Activated T-helper 17 cell treated with anti-CD3 and anti-CD28 coated beads, Interleukin-2, amount 50 U/mL, for 72 hours (primary cell): ENCODE data around the gene CPXM1. TPM values are rescaled to one million over a fixed set of nuclear protein-coding genes. Genes with fewer than 3 reads are reported as not detected.

ENCODE experiments used
- ATAC-seq: fragments of 150-1000 bp; cut with Tn5 transposase; replicated peaks from 2 replicates; pipeline ENCODE4 v1.10.0; 2021; ENCODE audit warnings: mild to moderate bottlenecking, moderate library complexity
- H3K27ac Mint-ChIP-seq: one replicate; pipeline ENCODE4 v1.8.0; 2022; ENCODE audit warnings: mixed read lengths
- H3K27me3 Mint-ChIP-seq: one replicate; pipeline ENCODE4 v1.8.0; 2022; ENCODE audit warnings: mixed read lengths
- H3K36me3 Mint-ChIP-seq: one replicate; pipeline ENCODE4 v1.8.0; 2022; ENCODE audit warnings: low read depth, mild to moderate bottlenecking, mixed read lengths
- H3K4me1 Mint-ChIP-seq: one replicate; pipeline ENCODE4 v1.8.0; 2022; ENCODE audit warnings: mixed read lengths
- H3K4me3 Mint-ChIP-seq: one replicate; pipeline ENCODE4 v1.8.0; 2022; ENCODE audit warnings: mild to moderate bottlenecking, mixed read lengths
- H3K9me3 Mint-ChIP-seq: one replicate; pipeline ENCODE4 v1.8.0; 2022; ENCODE audit warnings: mixed read lengths
- total RNA-seq, 2 donors: library from RNA; stranded (reverse); gene quantifications; one replicate each; pipeline ENCODE4 v1.2.3, GENCODE V29; 2022

The CPXM1 gene
- total RNA-seq, 2 donors from 2014 or later: 0.63 to 0.69 TPM

DNA sequence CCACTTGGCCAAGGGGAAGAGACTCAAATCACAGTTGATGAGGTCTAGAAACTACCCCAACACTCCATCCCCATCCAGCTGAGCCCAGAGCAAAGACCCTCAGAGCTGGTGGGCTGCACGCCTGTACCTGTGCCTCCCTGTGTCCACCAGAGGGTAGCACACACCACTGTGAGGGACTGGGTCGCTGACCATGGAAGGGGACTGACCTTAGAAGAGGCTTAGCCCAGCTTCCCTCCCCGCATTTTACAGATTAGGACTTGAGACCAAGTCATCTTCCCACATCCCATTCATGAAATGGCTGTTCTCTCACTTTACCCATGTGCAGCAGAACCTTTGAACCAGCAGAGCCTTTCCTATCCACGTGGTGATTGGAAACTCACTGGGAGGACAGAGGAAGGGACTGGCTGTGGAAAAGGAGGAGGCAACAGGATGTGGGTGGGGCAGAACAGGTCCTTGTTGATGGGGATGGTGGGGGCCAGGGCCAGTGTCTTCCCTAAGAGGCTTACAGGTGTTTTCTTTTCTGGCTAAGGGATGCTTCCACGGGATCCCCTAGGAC lies 44.3 kb downstream of the CPXM1 start:
- H3K9me3 Mint-ChIP-seq: no peaks in the 10 kb centered on the region
- no peaks in the 10 kb centered on the region for H3K36me3 Mint-ChIP-seq

DNA sequence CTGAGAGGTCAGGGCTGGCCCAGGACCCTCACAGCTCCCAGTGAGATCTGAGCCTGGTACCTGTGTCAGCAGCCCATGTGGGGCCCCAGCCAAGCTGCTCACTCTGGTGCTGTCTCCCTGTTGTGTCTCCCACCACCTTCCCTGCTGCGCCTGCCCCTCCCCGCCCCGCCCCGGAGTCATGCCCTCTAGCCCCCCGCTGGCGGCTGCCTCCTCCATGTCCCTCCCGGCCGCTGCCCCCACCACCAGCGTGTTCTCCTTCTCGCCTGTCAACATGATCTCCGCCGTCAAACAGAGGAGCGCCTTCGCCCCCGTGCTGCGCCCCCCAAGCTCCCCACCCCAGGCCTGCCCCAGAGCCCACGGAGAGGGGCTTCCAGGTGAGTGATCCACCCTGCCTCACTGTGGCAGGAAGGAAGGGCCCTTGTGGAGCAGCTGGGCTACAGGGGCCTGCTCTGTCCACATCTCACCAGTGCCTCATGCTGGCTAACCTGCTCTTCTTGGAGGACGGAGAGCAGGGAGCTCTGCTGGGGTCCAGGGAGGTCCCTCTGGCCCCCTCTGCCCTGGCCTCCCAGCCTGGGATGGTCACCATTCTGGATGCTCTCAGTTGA lies 44.9 kb downstream of the CPXM1 start:
- peaks cover 14% of the 10 kb centered on the region for H3K27me3 Mint-ChIP-seq

More for the DNA sequence above, 44.3 kb downstream of the CPXM1 start:
- no peak overlapping the region for H3K27ac Mint-ChIP-seq
- no peak overlapping the region for H3K4me3 Mint-ChIP-seq
- peaks cover 13% of the 10 kb centered on the region for H3K27me3 Mint-ChIP-seq
- peaks cover 16% of the 10 kb centered on the region for H3K4me1 Mint-ChIP-seq
- ATAC-seq: no peak

DNA sequence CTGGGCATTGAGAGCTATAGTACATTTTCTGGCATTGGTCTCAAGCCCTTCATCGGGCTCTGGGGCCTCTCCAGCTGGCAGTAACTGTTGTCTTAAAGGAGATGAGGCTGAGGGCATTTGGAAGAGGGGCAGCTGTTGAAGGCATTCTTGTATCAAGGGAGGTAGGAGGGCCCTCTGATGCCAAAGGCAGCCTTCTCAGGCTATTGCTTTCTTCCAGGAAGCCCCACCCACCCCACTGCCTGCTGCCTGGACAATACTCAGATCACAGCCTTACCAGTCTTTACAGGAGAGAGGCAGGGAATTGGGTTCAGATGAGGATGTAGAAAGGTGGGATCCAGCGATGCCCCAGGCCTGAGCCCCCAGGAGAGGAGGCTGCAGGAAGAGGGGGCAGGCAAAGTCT lies 46.0 kb downstream of the CPXM1 start:
- Mint-ChIP-seq H3K9me3 (no peaks in the 10 kb centered on the region), H3K27me3 (peaks cover 21% of the 10 kb centered on the region), H3K27ac (no peak overlapping the region), H3K4me1 (peaks cover 23% of the 10 kb centered on the region), H3K4me3 (no peak overlapping the region), H3K36me3 (no peaks in the 10 kb centered on the region)
- ATAC-seq: no peak

More for the DNA sequence above, 44.9 kb downstream of the CPXM1 start:
- ATAC-seq: no peak
- H3K36me3 Mint-ChIP-seq: no peaks in the 10 kb centered on the region
- H3K27ac Mint-ChIP-seq: no peak overlapping the region
- H3K4me3 Mint-ChIP-seq: no peak overlapping the region
- H3K9me3 Mint-ChIP-seq: no peaks in the 10 kb centered on the region
- peaks cover 18% of the 10 kb centered on the region for H3K4me1 Mint-ChIP-seq

DNA sequence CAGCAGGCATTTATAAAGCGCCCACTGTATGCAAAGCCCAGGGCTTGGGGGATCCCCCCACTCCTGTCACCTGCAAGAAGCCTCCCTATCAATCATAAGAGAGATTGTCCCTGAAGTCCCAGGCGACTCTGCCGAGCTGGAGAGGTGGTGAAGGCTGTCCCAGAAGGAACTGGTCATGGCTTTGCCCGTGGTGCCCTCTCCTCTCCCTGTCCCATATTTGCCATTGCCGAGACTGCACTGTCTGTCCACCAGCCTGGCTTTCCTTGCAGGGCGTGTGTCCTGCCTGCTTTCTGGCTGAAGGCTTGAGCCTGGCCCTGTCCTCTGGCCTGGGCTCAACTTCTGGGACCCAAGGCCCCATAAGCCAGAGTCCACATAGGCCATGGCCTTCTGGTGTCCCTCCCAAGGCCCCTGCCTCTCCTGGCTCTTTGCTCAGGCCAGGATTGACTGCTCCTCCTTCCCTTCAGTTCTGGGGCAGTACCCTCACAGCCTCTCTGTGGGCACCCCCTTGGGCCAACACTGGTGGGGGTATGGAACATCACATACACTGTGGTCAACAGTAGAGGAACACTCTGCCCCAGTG lies 46.9 kb downstream of the CPXM1 start:
- Mint-ChIP-seq H3K4me3 (peak overlapping the region; percentile 70), H3K4me1 (peaks cover 23% of the 10 kb centered on the region), H3K27ac (no peak overlapping the region), H3K27me3 (peaks cover 21% of the 10 kb centered on the region), H3K36me3 (no peaks in the 10 kb centered on the region), H3K9me3 (no peaks in the 10 kb centered on the region)
- ATAC-seq: no peak

DNA sequence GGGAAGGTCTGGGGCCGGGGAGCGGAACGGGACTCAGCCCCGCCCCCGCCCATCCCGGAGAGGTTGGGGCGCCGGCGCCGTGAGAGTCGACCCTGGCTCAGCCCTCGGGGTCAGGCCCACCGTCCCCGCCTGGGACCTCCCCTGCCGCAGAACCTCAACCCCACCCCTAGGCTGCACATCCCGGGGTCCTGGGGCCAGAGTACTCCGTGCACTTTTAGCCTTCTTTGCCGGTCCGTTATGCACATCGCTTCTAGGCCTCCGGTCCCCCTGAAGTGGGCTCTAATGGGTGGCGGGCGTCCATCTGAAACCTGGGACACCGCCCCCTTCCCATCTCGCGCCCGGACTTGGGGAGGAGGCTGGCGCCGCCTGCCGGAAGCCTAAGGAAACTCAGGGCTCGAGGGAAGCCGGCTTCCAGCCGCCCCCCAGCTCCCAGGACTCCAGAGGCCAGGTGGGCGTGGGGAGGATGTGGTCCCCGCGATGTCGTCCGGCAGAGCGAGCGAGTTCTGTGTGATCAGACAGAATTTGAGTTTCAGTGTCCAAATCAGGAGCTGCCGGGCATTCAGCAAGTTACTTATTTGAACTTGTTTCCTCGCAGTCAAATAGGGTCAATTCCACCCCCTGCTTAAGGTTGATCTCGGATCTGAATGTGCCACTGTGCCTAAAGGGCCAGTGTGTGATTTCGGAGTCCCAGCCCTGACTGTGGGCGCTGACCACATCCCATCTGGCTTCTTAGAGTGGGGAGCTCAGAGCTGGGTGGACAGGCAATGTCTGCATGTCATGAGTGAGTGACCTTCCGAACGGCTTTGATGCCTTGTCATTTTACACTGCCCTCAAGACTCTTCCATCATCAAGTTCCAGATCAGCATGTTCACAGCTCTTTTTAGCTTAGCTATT lies 47.6 kb downstream of the CPXM1 start:
- Mint-ChIP-seq H3K4me1 (peaks cover 23% of the 10 kb centered on the region), H3K4me3 (peak overlapping the region; percentile 70), H3K27me3 (peaks cover 21% of the 10 kb centered on the region), H3K36me3 (no peaks in the 10 kb centered on the region), H3K9me3 (no peaks in the 10 kb centered on the region), H3K27ac (no peak overlapping the region)
- peak; percentile 22 for ATAC-seq

DNA sequence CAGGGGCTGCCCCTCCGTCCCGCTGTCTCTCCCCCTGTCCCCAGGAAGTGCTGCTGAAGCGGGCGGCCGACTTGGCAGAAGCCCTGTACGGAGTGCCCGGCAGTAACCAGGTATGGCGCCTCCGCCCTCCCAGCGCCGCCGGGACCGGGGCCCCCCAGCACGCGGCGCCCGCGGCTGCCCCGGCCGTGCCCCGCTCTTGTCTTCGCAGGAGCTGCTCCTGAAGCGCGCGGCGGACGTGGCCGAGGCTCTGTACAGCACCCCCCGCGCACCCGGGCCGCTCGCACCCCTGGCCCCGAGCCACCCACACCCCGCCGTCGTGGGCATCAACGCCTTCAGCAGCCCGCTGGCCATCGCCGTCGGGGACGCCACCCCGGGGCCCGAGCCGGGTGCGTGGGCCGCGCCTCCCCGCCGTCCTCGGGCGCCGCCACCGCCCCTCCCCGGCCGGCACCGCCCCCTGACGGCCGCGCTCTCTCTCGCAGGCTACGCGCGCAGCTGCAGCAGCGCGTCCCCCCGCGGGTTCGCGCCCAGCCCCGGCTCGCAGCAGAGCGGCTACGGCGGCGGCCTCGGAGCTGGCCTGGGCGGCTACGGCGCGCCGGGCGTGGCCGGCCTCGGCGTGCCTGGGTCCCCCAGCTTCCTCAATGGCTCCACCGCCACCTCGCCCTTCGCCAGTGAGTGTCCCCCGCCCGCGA lies 48.4 kb downstream of the CPXM1 start:
- H3K4me3 Mint-ChIP-seq: no peak overlapping the region
- no peaks in the 10 kb centered on the region for H3K9me3 Mint-ChIP-seq
- H3K27ac Mint-ChIP-seq: no peak overlapping the region
- H3K27me3 Mint-ChIP-seq: peaks cover 21% of the 10 kb centered on the region
- ATAC-seq: peak; percentile 63
- H3K36me3 Mint-ChIP-seq: no peaks in the 10 kb centered on the region
- H3K4me1 Mint-ChIP-seq: peaks cover 23% of the 10 kb centered on the region

DNA sequence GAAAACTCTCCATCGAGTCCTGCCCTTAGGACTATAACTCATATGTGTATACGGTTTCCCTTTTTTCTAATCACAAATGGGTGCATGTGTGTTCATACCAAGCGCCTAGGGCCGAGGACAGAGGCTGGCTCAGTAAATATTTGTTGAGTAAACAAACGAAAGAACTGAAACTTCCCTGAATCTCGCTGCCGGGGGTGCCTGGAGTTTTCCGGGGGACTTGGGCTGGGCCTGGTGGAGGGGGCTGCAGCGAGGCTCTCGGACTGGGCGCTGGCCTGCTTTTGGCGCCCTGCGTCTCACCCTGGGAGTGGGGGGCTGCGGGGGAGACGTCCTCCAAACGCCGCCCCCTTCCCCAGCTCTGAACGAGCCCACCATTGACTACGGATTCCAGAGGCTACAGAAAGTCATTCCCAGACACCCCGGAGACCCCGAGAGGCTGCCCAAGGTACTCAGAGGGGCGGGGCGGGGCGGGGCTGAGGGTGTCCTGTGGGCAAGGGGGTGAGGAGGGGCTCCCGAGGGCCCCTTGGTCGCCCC lies 49.0 kb downstream of the CPXM1 start:
- Mint-ChIP-seq H3K27ac (no peak overlapping the region), H3K4me3 (peak overlapping the region; percentile 61), H3K27me3 (peaks cover 15% of the 10 kb centered on the region), H3K9me3 (no peaks in the 10 kb centered on the region), H3K36me3 (no peaks in the 10 kb centered on the region), H3K4me1 (peaks cover 19% of the 10 kb centered on the region)
- no peak for ATAC-seq

DNA sequence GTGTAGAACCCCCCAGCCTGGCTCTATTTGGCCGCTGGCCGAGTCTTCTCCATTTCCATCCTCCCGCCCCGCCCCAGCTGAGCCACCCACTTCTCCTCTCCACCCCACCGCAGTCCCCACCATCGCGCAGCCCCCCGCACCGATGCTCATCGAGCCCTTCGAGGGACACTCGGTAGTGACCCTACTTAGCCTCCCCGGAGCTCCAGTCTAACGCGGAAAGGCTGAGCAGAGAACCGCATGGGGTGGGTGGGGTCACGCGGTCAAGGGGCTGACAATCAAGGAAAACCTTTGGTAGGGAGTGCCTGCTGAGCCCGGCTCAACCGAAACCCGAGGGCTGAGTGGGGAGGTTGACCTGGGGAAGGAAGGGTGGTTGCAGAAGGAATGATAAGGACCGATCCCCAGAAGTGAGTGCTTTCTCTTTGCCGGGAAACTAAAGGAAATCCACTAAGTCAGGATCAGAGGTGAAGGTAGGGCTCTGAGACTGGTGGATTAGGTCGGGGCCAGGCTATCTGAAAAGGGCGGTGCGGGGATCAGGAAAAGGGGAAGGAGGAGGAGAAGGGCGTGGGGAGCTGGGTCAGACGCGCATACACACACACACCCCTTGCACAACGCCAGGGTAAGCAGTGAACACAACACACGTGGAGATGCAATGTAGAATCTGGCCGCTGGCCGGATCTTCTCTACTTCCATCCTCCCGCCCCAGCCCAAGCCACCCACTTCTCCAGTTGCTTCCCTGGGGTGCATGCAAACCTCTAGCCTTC lies 49.8 kb downstream of the CPXM1 start:
- Mint-ChIP-seq H3K9me3 (no peaks in the 10 kb centered on the region), H3K4me3 (peak overlapping the region; percentile 61), H3K27ac (no peak overlapping the region), H3K4me1 (peaks cover 17% of the 10 kb centered on the region), H3K36me3 (no peaks in the 10 kb centered on the region), H3K27me3 (peaks cover 13% of the 10 kb centered on the region)
- ATAC-seq: peak; percentile 42

DNA sequence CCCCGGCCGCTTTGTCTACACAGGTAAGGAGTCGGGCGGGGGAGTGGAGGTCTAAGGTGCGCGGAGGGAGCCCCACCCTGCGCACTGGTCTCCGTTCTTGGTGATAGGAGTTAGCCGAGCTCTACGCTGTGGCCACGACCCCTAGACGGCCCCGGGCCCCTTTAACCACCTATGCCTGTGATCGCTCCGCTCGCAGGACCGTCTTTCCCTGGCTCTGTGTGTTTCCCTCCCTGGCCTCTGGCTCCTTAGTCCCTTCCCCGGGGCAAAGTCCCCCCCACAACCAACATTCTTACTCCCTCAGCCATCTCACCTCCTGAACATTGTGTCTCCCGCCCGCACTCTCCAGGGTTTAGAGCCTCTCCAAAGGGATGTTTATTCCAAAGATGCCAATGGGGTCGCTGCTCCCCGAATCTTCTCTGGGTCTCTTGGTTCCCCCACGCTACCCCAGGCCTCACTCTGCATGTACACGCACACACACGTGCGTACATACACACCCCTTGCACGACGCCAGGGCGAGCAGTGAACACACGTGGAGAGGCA lies 50.4 kb downstream of the CPXM1 start:
- Mint-ChIP-seq H3K4me1 (peaks cover 17% of the 10 kb centered on the region), H3K36me3 (no peaks in the 10 kb centered on the region), H3K9me3 (no peaks in the 10 kb centered on the region), H3K27me3 (peaks cover 13% of the 10 kb centered on the region), H3K27ac (no peak overlapping the region), H3K4me3 (peak overlapping the region; percentile 61)
- no peak for ATAC-seq

DNA sequence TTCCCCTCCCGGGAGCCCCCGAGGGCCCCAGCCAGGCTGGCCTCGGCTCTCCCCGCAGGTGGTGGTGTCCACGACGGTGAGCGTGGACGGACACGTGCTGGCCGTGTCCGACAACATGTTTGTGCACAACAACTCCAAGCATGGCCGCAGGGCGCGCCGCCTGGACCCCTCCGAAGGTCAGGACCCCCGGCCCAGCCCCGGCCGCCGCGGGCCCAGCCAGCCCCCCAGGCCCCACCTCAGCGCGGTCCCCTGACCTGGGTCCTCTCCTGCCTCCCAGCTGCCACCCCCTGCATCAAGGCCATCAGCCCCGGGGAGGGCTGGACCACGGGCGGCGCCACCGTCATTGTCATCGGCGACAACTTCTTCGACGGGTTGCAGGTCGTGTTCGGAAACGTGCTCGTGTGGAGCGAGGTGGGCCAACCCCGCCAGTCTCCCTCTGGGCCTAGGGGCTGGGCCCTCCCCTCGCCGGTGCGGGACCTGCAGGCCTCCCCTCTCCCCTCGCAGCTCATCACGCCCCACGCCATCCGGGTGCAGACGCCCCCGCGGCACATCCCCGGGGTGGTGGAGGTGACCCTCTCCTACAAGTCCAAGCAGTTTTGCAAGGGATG lies 51.0 kb downstream of the CPXM1 start:
- no peaks in the 10 kb centered on the region for H3K36me3 Mint-ChIP-seq
- no peak overlapping the region for H3K27ac Mint-ChIP-seq
- no peak overlapping the region for H3K4me3 Mint-ChIP-seq
- H3K9me3 Mint-ChIP-seq: no peaks in the 10 kb centered on the region
- no peak for ATAC-seq
- peaks cover 13% of the 10 kb centered on the region for H3K27me3 Mint-ChIP-seq
- peaks cover 17% of the 10 kb centered on the region for H3K4me1 Mint-ChIP-seq

DNA sequence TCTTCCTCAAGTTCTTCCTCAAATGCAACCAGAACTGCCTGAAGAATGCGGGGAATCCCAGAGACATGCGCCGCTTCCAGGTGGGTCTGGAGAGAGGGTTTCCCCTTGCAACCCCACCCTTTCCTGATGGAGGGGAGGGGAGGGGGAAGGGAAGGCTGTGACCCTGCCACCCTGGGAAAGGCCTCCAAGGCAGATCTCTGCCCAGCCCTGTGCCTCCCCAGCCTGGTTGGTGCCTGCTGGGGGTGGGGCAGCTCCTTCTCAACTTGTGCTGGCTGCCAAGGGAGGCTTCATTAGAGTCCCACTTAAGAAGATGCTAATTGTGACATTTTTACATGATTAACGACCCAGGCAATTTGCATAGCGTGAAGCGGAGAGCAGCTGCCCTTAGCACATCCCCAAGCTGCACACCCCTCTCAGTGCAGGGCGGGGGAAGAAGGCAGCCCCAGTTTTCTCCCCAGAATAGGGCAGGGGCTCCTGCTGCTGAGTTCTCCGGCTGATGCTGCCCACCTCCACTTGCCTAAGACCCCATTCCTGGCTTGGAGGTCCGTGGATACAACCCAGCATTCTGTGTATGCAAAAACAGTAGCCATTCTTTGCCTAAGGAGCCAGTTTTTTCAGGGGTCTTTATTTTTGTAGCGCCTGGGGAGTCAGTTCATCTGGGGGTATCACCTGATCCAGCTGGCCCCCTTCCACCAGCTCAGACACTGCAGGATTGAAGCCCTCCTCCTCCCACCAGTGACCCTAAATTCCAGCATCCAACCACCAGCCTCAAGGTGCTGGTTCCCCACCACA lies 51.7 kb downstream of the CPXM1 start:
- Mint-ChIP-seq H3K27ac (no peak overlapping the region), H3K9me3 (no peaks in the 10 kb centered on the region), H3K36me3 (no peaks in the 10 kb centered on the region), H3K4me3 (no peak overlapping the region), H3K4me1 (peaks cover 17% of the 10 kb centered on the region), H3K27me3 (peaks cover 13% of the 10 kb centered on the region)
- ATAC-seq: no peak

DNA sequence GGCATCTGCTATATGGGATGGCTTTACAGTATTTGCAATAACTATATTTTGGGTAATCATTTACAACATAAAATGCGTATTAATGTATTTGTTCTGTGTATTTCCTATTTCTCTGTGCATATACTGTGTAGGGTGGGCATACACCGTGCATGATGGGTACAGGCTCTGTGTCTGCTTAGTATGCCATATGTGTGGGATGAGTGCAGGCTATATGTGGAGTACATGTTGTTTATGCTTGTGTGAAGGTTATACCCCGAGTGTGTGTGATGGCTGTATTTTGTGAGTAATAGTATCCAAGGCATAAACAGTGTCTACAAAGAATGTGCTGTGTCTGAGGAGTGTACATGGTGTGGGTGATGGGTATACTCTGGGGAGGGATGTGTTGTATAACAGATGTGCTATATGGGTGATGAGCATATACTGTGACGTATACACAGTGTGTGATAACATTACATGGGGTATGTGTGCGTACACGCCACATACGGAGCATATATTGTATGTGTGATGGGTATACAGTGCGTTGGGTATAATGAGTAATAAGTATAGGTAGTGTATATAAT lies 52.7 kb downstream of the CPXM1 start:
- Mint-ChIP-seq H3K4me1 (peaks cover 17% of the 10 kb centered on the region), H3K36me3 (no peaks in the 10 kb centered on the region), H3K27ac (no peak overlapping the region), H3K9me3 (no peaks in the 10 kb centered on the region), H3K4me3 (no peak overlapping the region), H3K27me3 (peaks cover 13% of the 10 kb centered on the region)
- no peak for ATAC-seq
